A549 (cell line): ENCODE measurements around the gene TCOF1.

ENCODE experiments used
- CTCF ChIP-seq: fragments of >200 bp; sonication (Bioruptor Twin); formaldehyde crosslinking; IDR thresholded peaks from 3 replicates; pipeline ENCODE4 v1.5.1; 2016
- HDAC2 ChIP-seq: fragments of 200-600 bp; sonication (generic); IDR thresholded peaks from 2 replicates; pipeline ENCODE4 v1.6.1; 2016
- KDM5A ChIP-seq: fragments of 200-600 bp; sonication (generic); IDR thresholded peaks from 2 replicates; pipeline ENCODE4 v1.6.1; 2016; ENCODE audit warnings: antibody characterized with exemption, mild to moderate bottlenecking
- MAFK ChIP-seq: fragments of 450-650 bp; IDR thresholded peaks from 2 replicates; pipeline ENCODE4 v1.6.1; 2014; ENCODE audit not compliant: partially characterized antibody
- POLR2A ChIP-seq: IDR thresholded peaks from 2 replicates; pipeline ENCODE4 v1.6.1; 2012; ENCODE audit warnings: mild to moderate bottlenecking, low read length
- RAD21 ChIP-seq, 2 experiments: fragments of >200 bp in 1 of 2; sonication (Bioruptor Twin) in 1 of 2; formaldehyde crosslinking in 1 of 2; IDR thresholded peaks in 1 of 2; conservative IDR thresholded peaks in 1 of 2; 2 replicates in 1 of 2; 3 replicates in 1 of 2; pipeline ENCODE4 v1.6.1; 2012 to 2018; ENCODE audit warnings: inconsistent platforms in 1 of 2
- RNF2 ChIP-seq: fragments of 200-600 bp; sonication (generic); IDR thresholded peaks from 2 replicates; pipeline ENCODE4 v1.6.1; 2016; ENCODE audit warnings: low read depth, mild to moderate bottlenecking, antibody characterized with exemption, moderate library complexity, borderline replicate concordance
- SMC3 ChIP-seq: fragments of >200 bp; sonication (Bioruptor Twin); formaldehyde crosslinking; IDR thresholded peaks from 3 replicates; pipeline ENCODE4 v1.6.1; 2018; ENCODE audit warnings: inconsistent platforms
- ZNF302 ChIP-seq: fragments of 250-450 bp; sonication (Bioruptor Pico); IDR thresholded peaks from 2 replicates; pipeline ENCODE4 v1.9.0; 2021; ENCODE audit warnings: inconsistent platforms, mild to moderate bottlenecking, moderate library complexity

GRCh38 chr5:150353032-150353675 lies 4.3 kb upstream of the TCOF1 start:
- TF ChIP-seq CTCF, result no peak
- TF ChIP-seq HDAC2, result no peak
- no peak for TF ChIP-seq MAFK
- TF ChIP-seq KDM5A, result no peak
- no peak for TF ChIP-seq RNF2
- no peak for TF ChIP-seq ZNF302 (CRISPR knock-in tag)
- TF ChIP-seq POLR2A, result no peak
- no peak for TF ChIP-seq RAD21 (conservative IDR thresholded peaks at IDR 0.05 in 1 of 2, IDR thresholded peaks at IDR 0.05 in 1 of 2)
- no peak for TF ChIP-seq SMC3
